ENCODE measurements around the gene PBXIP1. TPM values are rescaled to one million over a fixed set of nuclear protein-coding genes. Genes with fewer than 3 reads are reported as not detected.

PBXIP1 gene
- total and polyA plus RNA-seq, 2 of the 13 experiments (the other 11 are each of a cell fraction or from before 2014, with no cell fraction given), result 16.3 to 31.9 TPM

GRCh38 chr1:154970631-154971340 is 14.9 kb upstream of the PBXIP1 start, which contains the start of gene SHC1 (continued):
- TF ChIP-seq KIAA2018 (CRISPR knock-in tag; IDR thresholded peaks at IDR 0.05; ENCODE audit: borderline replicate concordance), result no peak
- 0 out of 2 replicates have a peak, but pooled peaks have one; percentile 8 for TF ChIP-seq FOXP4 (CRISPR knock-in tag; IDR thresholded peaks at IDR 0.05)
- peak; percentile 75; the same call in 1 of the 2 replicates for TF ChIP-seq ZBTB7A (CRISPR knock-in tag; IDR thresholded peaks at IDR 0.05)
- 0 out of 2 replicates have a peak, but pooled peaks have one; percentile 10 for TF ChIP-seq HOXD1 (CRISPR knock-in tag; IDR thresholded peaks at IDR 0.05)
- TF ChIP-seq ZNF629 (CRISPR knock-in tag; conservative IDR thresholded peaks at IDR 0.05), result no peak
- TF ChIP-seq ZNF557 (CRISPR knock-in tag; IDR thresholded peaks at IDR 0.05), result 0 out of 2 replicates have a peak, but pooled peaks have one; percentile 45
- TF ChIP-seq FIP1L1 (IDR thresholded peaks at IDR 0.05; ENCODE audit: borderline replicate concordance, insufficient read depth, low read depth, low read length), result no peak
- no peak for TF ChIP-seq FUBP1 (CRISPR knock-in tag; IDR thresholded peaks at IDR 0.05; ENCODE audit: borderline replicate concordance)
- peak; percentile 83 for TF ChIP-seq HNF1B (CRISPR knock-in tag; IDR thresholded peaks at IDR 0.05)
- TF ChIP-seq SP4 (CRISPR knock-in tag; IDR thresholded peaks at IDR 0.05), result 0 out of 2 replicates have a peak, but pooled peaks have one; percentile 51
- peak; percentile 93 for TF ChIP-seq DRAP1 (CRISPR knock-in tag; IDR thresholded peaks at IDR 0.05)
- TF ChIP-seq GABPA (IDR thresholded peaks at IDR 0.05; ENCODE audit: low read depth, low read length), result no peak
- peak; percentile 46; the same call in 1 of the 2 replicates for TF ChIP-seq GABPA (CRISPR knock-in tag; IDR thresholded peaks at IDR 0.05; ENCODE audit: low read depth)
- no peak; the same call in 1 of the 2 replicates for TF ChIP-seq YEATS2 (CRISPR knock-in tag; IDR thresholded peaks at IDR 0.05; ENCODE audit: borderline replicate concordance)
